AG04450 (cell line): Measurements from ENCODE around the gene MYO18B. TPM values are rescaled to one million over a fixed set of nuclear protein-coding genes. Genes with fewer than 3 reads are reported as not detected.
A peak's percentile ranks its signal among the peaks of the same experiment; 100 is the strongest.

Experiments used
- CTCF ChIA-PET: fragments of 300-600, 350-600 bp; formaldehyde crosslinking; extraction: SDS; loops from one replicate; lab custom pipeline; 2022; ENCODE audit warnings: antibody characterized with exemption, inconsistent platforms; lab: Charles Lee
- POLR2A ChIA-PET: fragments of 350-600 bp; formaldehyde crosslinking; extraction: SDS; loops from one replicate; lab custom pipeline; 2021; ENCODE audit warnings: antibody characterized with exemption, inconsistent platforms; lab: Yijun Ruan, JAX
- DNase-seq: peaks from one replicate; pipeline ENCODE4 v3.0.0-alpha.2; 2011; ENCODE audit warnings: low read depth, low spot score
- H3K27ac ChIP-seq: one replicate; pipeline ENCODE4 v1.5.1; 2012; ENCODE audit warnings: low read depth, low read length, control low read depth
- H3K27me3 ChIP-seq: one replicate; pipeline ENCODE4 v1.6.0; 2012; ENCODE audit warnings: low read length; ENCODE audit not compliant: control insufficient read depth, insufficient read depth
- H3K4me3 ChIP-seq: 2 replicates; pipeline ENCODE4 v1.5.1; 2011; ENCODE audit warnings: mild to moderate bottlenecking, low read depth, low read length, control low read depth
- H3K9me3 ChIP-seq: 2 replicates; pipeline ENCODE4 v1.5.1; 2012; ENCODE audit warnings: low read length; ENCODE audit not compliant: control insufficient read depth, insufficient read depth
- polyA plus RNA-seq: library from polyadenylated mRNA; depleted of rRNA; stranded (reverse); fragments of >200 nt; gene quantifications from 2 replicates; pipeline ENCODE4 v1.2.3, GENCODE V29; 2011
- TF ChIP-seq, protein P1 (sequence below): IDR thresholded peaks from 2 replicates; pipeline ENCODE4 v1.5.1; 2011; ENCODE audit warnings: low read depth, low read length, control low read depth, inconsistent platforms

Gene MYO18B
- polyA plus RNA-seq, 1 experiment, result not detected

DNA sequence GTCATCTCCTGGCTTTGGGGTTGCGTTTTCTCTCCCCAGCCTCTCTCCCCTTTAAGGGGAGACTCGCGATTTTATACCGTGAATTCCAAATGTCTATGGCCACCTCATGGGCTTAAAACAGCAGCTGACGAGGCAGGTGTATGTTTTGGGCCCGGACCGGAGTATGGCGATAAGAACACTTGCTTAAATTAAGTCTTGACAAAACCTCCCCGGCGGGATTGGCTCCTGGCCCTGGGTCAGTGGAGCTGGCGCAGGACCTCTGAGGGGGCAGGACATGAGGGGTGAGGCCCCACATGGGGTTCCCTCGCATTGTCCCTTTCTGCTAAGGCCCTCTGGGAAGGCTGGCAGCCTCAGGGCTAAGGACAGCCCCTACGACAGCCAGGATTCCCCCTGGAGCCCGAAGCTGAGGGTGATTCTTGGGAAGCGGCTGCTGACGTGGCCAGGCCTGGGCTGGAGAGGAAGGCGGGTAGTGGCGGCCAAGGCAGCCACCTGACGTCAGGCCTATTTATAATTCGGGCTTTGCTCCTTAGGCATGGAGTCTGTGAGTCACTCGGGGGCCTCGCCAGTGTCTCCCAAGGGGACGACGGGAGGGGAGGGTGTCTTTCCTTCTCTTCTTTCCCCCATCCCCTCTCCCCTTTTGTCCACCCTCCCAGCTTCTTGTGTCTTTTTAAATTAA, 12.7 kb downstream of the MYO18B start:
- TF ChIP-seq, protein P1, sequence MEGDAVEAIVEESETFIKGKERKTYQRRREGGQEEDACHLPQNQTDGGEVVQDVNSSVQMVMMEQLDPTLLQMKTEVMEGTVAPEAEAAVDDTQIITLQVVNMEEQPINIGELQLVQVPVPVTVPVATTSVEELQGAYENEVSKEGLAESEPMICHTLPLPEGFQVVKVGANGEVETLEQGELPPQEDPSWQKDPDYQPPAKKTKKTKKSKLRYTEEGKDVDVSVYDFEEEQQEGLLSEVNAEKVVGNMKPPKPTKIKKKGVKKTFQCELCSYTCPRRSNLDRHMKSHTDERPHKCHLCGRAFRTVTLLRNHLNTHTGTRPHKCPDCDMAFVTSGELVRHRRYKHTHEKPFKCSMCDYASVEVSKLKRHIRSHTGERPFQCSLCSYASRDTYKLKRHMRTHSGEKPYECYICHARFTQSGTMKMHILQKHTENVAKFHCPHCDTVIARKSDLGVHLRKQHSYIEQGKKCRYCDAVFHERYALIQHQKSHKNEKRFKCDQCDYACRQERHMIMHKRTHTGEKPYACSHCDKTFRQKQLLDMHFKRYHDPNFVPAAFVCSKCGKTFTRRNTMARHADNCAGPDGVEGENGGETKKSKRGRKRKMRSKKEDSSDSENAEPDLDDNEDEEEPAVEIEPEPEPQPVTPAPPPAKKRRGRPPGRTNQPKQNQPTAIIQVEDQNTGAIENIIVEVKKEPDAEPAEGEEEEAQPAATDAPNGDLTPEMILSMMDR, result no peak
- POLR2A ChIA-PET, result no interaction called here
- no peaks in the 10 kb centered on the region for H3K27me3 ChIP-seq
- CTCF ChIA-PET, result interaction anchor here (1.0 to 1.3 kb wide), 2 partner anchors 18 to 307 kb away, joined by 3 to 5 read pairs; no protein-coding TSS in a partner anchor
- peak; percentile 33 for DNase-seq
- H3K27ac ChIP-seq, result peak overlapping the region; percentile 68
- H3K4me3 ChIP-seq, result no peak overlapping the region
- H3K9me3 ChIP-seq, result peaks cover 30% of the 10 kb centered on the region

DNA sequence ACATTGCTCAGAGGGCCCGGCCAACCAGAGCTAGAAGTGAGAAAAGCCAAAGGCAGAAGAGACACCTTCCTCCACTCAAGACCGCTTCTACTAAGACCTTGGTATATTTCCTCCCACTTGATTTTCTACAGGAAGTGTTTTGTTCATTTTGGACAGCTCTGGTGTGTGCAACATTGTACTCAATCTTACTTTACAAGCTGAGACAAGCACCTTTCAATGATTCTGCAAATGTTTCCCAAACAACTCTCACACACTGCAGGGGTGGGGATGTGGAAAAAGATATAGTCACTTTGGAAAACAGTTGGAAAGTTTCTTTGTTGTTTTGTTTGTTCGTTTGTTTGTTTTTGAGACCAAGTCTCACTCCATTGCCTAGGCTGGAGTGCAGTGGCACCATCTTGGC, 15.7 kb downstream of the MYO18B start:
- CTCF ChIA-PET, result interaction anchor here (0.7 kb wide), 1 partner anchor 368 kb away, joined by 3 read pairs; no protein-coding TSS in a partner anchor
- no peak overlapping the region for H3K27ac ChIP-seq

DNA sequence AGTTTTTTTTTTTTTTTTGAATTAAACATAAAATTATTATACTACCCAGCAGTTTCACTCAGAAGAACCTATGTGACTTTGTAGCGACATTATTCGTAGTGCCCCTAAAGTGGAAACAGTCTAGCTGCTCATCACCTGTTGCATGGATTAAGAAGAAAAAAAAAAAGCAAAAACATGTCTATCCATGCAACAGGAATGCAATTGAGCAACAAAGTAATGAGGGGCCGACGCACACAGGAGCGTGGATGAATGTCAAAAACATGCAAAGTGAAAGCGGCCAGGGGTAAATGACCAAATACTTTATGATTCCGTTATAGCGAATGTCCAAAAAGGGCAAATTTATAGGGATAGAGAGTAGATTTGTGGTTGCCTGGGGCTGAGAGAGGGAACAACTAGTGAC, 16.3 kb downstream of the MYO18B start:
- Histone ChIP-seq H3K9me3 (peaks cover 40% of the 10 kb centered on the region), H3K4me3 (no peak overlapping the region), H3K27me3 (no peaks in the 10 kb centered on the region), H3K27ac (no peak overlapping the region)
- no peak for DNase-seq
- ChIA-PET POLR2A (no interaction called here), CTCF (no interaction called here)
- TF ChIP-seq, protein P1, result no peak

More for the DNA sequence above, 15.7 kb downstream of the MYO18B start:
- no peak for DNase-seq
- H3K27me3 ChIP-seq, result no peaks in the 10 kb centered on the region
- peaks cover 45% of the 10 kb centered on the region for H3K9me3 ChIP-seq
- H3K4me3 ChIP-seq, result no peak overlapping the region
- TF ChIP-seq, protein P1, result no peak
- POLR2A ChIA-PET, result no interaction called here

DNA sequence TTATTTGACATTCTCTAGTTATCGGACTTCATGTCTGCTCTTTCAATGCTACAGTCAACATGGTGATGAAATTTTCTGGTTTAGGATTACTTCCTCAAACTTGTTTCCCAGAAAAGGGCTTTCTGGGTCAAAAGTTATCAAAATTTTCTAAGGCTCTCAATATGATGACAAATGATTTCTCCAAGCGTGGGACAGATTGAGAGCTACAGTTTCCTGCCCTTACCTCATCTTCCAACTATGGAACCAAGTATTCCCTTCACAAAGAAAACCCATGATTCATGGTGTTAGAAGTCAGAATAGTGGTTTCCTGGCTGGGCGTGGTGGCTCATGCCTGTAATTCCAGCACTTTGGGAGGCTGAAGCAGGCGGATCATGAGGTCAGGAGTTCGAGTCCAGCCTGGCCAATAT, 17.8 kb downstream of the MYO18B start:
- DNase-seq, result peak; percentile 61
- CTCF ChIA-PET, result interaction anchor here (0.6 to 1.5 kb wide), 3 partner anchors 12 to 680 kb away, joined by 3 to 7 read pairs (median 6); no protein-coding TSS in a partner anchor
- Histone ChIP-seq H3K9me3 (peaks cover 42% of the 10 kb centered on the region), H3K27ac (peak overlapping the region; percentile 52), H3K4me3 (no peak overlapping the region), H3K27me3 (no peaks in the 10 kb centered on the region)
- TF ChIP-seq, protein P1, result no peak
- POLR2A ChIA-PET, result no interaction called here

DNA sequence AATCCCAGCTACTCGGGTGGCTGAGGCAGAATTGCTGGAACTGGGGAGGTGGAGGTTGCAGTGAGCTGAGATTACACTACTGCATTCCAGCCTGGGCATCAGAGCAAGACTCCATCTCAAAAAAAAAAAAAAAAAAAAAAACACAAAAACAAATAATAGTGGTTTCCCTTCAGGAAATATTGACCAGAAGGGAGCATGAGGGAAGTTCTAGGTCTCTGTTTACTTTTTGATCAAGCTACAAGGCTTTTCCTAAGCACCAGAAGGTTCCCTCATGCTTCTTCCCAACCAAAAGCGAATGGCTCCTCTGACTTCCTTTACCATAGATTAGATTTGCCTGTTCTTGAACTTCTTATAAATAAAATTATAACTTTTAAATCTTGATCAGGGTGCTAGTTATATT, 18.3 kb downstream of the MYO18B start:
- TF ChIP-seq, protein P1, result no peak
- POLR2A ChIA-PET, result no interaction called here
- DNase-seq, result no peak
- H3K27me3 ChIP-seq, result no peaks in the 10 kb centered on the region
- CTCF ChIA-PET, result interaction anchor here (0.6 to 1.5 kb wide), 3 partner anchors 11 to 680 kb away, joined by 3 to 7 read pairs (median 6); no protein-coding TSS in a partner anchor
- H3K4me3 ChIP-seq, result no peak overlapping the region
- peak overlapping the region; percentile 52 for H3K27ac ChIP-seq
- H3K9me3 ChIP-seq, result peaks cover 40% of the 10 kb centered on the region
